ENCODE measurements around the gene PARP1. TPM values are rescaled to one million over a fixed set of nuclear protein-coding genes. Genes with fewer than 3 reads are reported as not detected.
A peak's percentile ranks its signal among the peaks of the same experiment; 100 is the strongest.
"Not testable (repeated sequence)": the region's sequence is repeated elsewhere in the genome, so short reads cannot be mapped to it uniquely, and the experiment has no call there.

The PARP1 gene
- total RNA-seq, 1 donor from 2014 or later: 63.6 TPM

- DNase-seq: no peak
These were observed 21.0 kb upstream of the PARP1 start for GRCh38 chr1:226428791-226429461.

- no peak for DNase-seq
These were observed 20.5 kb upstream of the PARP1 start for GRCh38 chr1:226428348-226428747.

- DNase-seq: no peak
These were observed 19.2 kb upstream of the PARP1 start for GRCh38 chr1:226427131-226427530.

GRCh38 chr1:226426395-226426794, 18.5 kb upstream of the PARP1 start:
- DNase-seq: not testable (repeated sequence)

GRCh38 chr1:226425431-226426031, 17.6 kb upstream of the PARP1 start:
- no peak for DNase-seq

GRCh38 chr1:226425004-226425378, 17.1 kb upstream of the PARP1 start:
- DNase-seq: no peak

- peak; percentile 27 for DNase-seq
These were observed 16.5 kb upstream of the PARP1 start for GRCh38 chr1:226424221-226425003.

- no peak for DNase-seq
These were observed 14.6 kb upstream of the PARP1 start for GRCh38 chr1:226422478-226422877.

GRCh38 chr1:226420897-226421296, 13.0 kb upstream of the PARP1 start:
- DNase-seq: no peak

- DNase-seq: no peak
These were observed 12.4 kb upstream of the PARP1 start for GRCh38 chr1:226420328-226420727.

GRCh38 chr1:226419284-226420029, 11.6 kb upstream of the PARP1 start:
- no peak for DNase-seq

GRCh38 chr1:226417830-226418546, 10.1 kb upstream of the PARP1 start:
- no peak for DNase-seq

GRCh38 chr1:226417350-226417749, 9.5 kb upstream of the PARP1 start:
- no peak for DNase-seq

- no peak for DNase-seq
These were observed 6.3 kb upstream of the PARP1 start for GRCh38 chr1:226414098-226414698.

- no peak for DNase-seq
These were observed 3.7 kb upstream of the PARP1 start for GRCh38 chr1:226411619-226412018.

- DNase-seq: no peak
These were observed 3.1 kb upstream of the PARP1 start for GRCh38 chr1:226410958-226411357.

GRCh38 chr1:226409392-226409791, 1.5 kb upstream of the PARP1 start:
- no peak for DNase-seq

GRCh38 chr1:226408285-226409184, 642 bp upstream of the PARP1 start:
- no peak for DNase-seq

- DNase-seq: no peak
These were observed 745 bp downstream of the PARP1 start for GRCh38 chr1:226407199-226407496.

GRCh38 chr1:226406401-226406881, 1.5 kb downstream of the PARP1 start:
- no peak for DNase-seq
